ENCODE measurements around the gene THNSL1. TPM values are rescaled to one million over a fixed set of nuclear protein-coding genes. Genes with fewer than 3 reads are reported as not detected.

THNSL1 gene
- total RNA-seq, 1 donor from 2014 or later = 2.0 TPM

- Histone ChIP-seq H3K36me3 (no peaks in the 10 kb centered on the region), H3K27me3 (no peaks in the 10 kb centered on the region), H3K9me3 (no peaks in the 10 kb centered on the region), H3K27ac (no peak overlapping the region), H3K4me3 (no peak overlapping the region), H3K4me1 (no peaks in the 10 kb centered on the region)
- intact Hi-C loops (cut with DNase I) = no loop called here
- DNase-seq (ENCODE audit: extremely low spot score in 2 of 2) = no peak
- no peak for TF ChIP-seq CTCF (IDR thresholded peaks at IDR 0.05)
- TF ChIP-seq POLR2AphosphoS5 (IDR thresholded peaks at IDR 0.05; ENCODE audit: insufficient read depth in 1 of 2, low read depth in 1 of 2) = no peak
- TF ChIP-seq POLR2A (IDR thresholded peaks at IDR 0.05) = no peak
Measured at GRCh38 chr10:25038325-25038724, 21.9 kb downstream of the THNSL1 start.

GRCh38 chr10:25039531-25039930 is 23.1 kb downstream of the THNSL1 start:
- DNase-seq (ENCODE audit: extremely low spot score in 2 of 2) = no peak
- Histone ChIP-seq H3K9me3 (no peaks in the 10 kb centered on the region), H3K27me3 (no peaks in the 10 kb centered on the region), H3K36me3 (no peaks in the 10 kb centered on the region), H3K4me3 (no peak overlapping the region), H3K4me1 (no peaks in the 10 kb centered on the region), H3K27ac (no peak overlapping the region)
- intact Hi-C loops (cut with DNase I) = no loop called here
- TF ChIP-seq POLR2AphosphoS5 (IDR thresholded peaks at IDR 0.05; ENCODE audit: insufficient read depth in 1 of 2, low read depth in 1 of 2) (no peak), POLR2A (IDR thresholded peaks at IDR 0.05) (no peak), CTCF (IDR thresholded peaks at IDR 0.05) (no peak)

DNA sequence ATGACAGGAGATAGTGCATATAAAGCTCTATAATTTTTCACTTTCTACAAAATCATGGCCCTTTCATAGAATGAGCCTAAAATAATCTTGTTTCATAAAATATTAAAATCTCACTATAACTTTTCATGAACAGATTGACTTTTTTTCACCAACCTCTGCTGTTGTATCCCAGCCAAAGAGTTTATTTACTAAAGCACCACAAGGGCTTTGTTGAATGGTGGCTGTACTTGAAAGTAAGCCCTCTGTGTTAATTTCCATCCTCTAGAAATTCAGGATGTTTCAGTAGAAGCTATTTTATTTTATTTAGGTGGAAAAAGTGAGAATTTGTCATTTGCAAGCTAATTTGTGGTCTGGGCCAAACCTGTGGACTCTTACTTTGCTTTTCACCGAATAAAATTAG is 30.2 kb downstream of the THNSL1 start:
- TF ChIP-seq CTCF (IDR thresholded peaks at IDR 0.05) (no peak), POLR2A (IDR thresholded peaks at IDR 0.05) (no peak), POLR2AphosphoS5 (IDR thresholded peaks at IDR 0.05; ENCODE audit: insufficient read depth in 1 of 2, low read depth in 1 of 2) (no peak)

GRCh38 chr10:25047088-25047487 is 30.7 kb downstream of the THNSL1 start:
- intact Hi-C loops (cut with DNase I) = no loop called here

More for the DNA sequence above, 30.2 kb downstream of the THNSL1 start:
- H3K36me3 ChIP-seq = no peaks in the 10 kb centered on the region
- H3K9me3 ChIP-seq = no peaks in the 10 kb centered on the region
- H3K4me3 ChIP-seq = no peak overlapping the region
- peaks cover 5% of the 10 kb centered on the region for H3K4me1 ChIP-seq
- intact Hi-C loops (cut with DNase I) = no loop called here
- no peak for DNase-seq (ENCODE audit: extremely low spot score in 2 of 2)
- H3K27me3 ChIP-seq = no peaks in the 10 kb centered on the region
- no peak overlapping the region for H3K27ac ChIP-seq

More at GRCh38 chr10:25047088-25047487, 30.7 kb downstream of the THNSL1 start:
- peaks cover 5% of the 10 kb centered on the region for H3K4me1 ChIP-seq
- no peak overlapping the region for H3K27ac ChIP-seq
- TF ChIP-seq CTCF (IDR thresholded peaks at IDR 0.05) (no peak), POLR2AphosphoS5 (IDR thresholded peaks at IDR 0.05; ENCODE audit: insufficient read depth in 1 of 2, low read depth in 1 of 2) (no peak), POLR2A (IDR thresholded peaks at IDR 0.05) (no peak)
- H3K9me3 ChIP-seq = no peaks in the 10 kb centered on the region
- no peaks in the 10 kb centered on the region for H3K36me3 ChIP-seq
- no peaks in the 10 kb centered on the region for H3K27me3 ChIP-seq
- no peak for DNase-seq (ENCODE audit: extremely low spot score in 2 of 2)
- H3K4me3 ChIP-seq = no peak overlapping the region

Data from vagina (tissue), 2 donors.